GM12878 (cell line): ENCODE data around the gene ZNF415. TPM values are rescaled to one million over a fixed set of nuclear protein-coding genes. Genes with fewer than 3 reads are reported as not detected.
"Not testable (repeated sequence)": the region's sequence is repeated elsewhere in the genome, so short reads cannot be mapped to it uniquely, and the experiment has no call there.

ENCODE experiments used
- ATAC-seq: fragments of 200-7000 bp; cut with Tn5 transposase; 3 replicates; pipeline ENCODE4 v1.9.1; 2020; ENCODE audit warnings: mild to moderate bottlenecking, moderate library complexity
- BruUV-seq: library from RNA; stranded (reverse); fragments of 400-500 nt; replicated peaks from 2 replicates; lab custom pipeline; 2021; lab: Mats Ljungman, UMichigan
- CTCF ChIA-PET: fragments of 300-600 bp; sonication (Branson Sonifier 250); formaldehyde crosslinking; extraction: SDS; loops from one replicate; lab custom pipeline; 2021; ENCODE audit warnings: inconsistent platforms; lab: Yijun Ruan, JAX
- POLR2A ChIA-PET: fragments of 350-600 bp; formaldehyde crosslinking; extraction: SDS; loops from one replicate; lab custom pipeline; 2021; ENCODE audit warnings: inconsistent platforms; lab: Charles Lee
- RAD21 ChIA-PET: fragments of 300-600 bp; sonication (Branson Sonifier 250); formaldehyde crosslinking; loops from one replicate; lab custom pipeline; 2023; ENCODE audit warnings: antibody characterized with exemption; ENCODE audit not compliant: unreplicated experiment; lab: Charles Lee
- SMC1A ChIA-PET: fragments of 300-600 bp; sonication (Branson Sonifier 250); formaldehyde crosslinking; loops from one replicate; lab custom pipeline; 2023; ENCODE audit not compliant: unreplicated experiment, uncharacterized antibody; lab: Charles Lee
- DNase-seq: peaks from one replicate; pipeline ENCODE4 v3.0.0-alpha.2; 2011; ENCODE audit warnings: low read depth, low spot score
- FAIRE-seq: peaks from 3 replicates; lab custom pipeline; 2011; peaks lifted over from hg19 to GRCh38; lab: Jason Lieb, UNC
- H2AFZ ChIP-seq: 2 replicates; pipeline ENCODE4 v1.6.0; 2011; ENCODE audit warnings: low read depth, low read length, control low read depth; ENCODE audit not compliant: control insufficient read depth
- H3K27ac ChIP-seq: 2 replicates; pipeline ENCODE4 v1.5.1; 2011; ENCODE audit warnings: control low read depth; ENCODE audit not compliant: control insufficient read depth, insufficient read depth
- H3K27me3 ChIP-seq, 2 experiments: replicated peaks in 1 of 2; 2 replicates each; pipeline versions ENCODE4 v1.6.0 to v1.6.1; 2011; ENCODE audit warnings: low read length in 1 of 2; ENCODE audit not compliant: control insufficient read depth in 2 of 2, insufficient read depth in 2 of 2
- H3K36me3 ChIP-seq, 2 experiments: 2 replicates each; pipeline ENCODE4 v1.5.1; 2011; ENCODE audit warnings: low read length in 1 of 2; ENCODE audit not compliant: control insufficient read depth in 2 of 2, insufficient read depth in 2 of 2
- H3K4me1 ChIP-seq: 2 replicates; pipeline ENCODE4 v1.6.1; 2011; ENCODE audit warnings: mild to moderate bottlenecking, low read length, moderate library complexity, mixed read lengths; ENCODE audit not compliant: control insufficient read depth, insufficient read depth
- H3K4me2 ChIP-seq: 2 replicates; pipeline ENCODE4 v1.6.0; 2011; ENCODE audit warnings: control low read depth; ENCODE audit not compliant: control insufficient read depth, insufficient read depth
- H3K4me3 ChIP-seq: fragments of 200-600 bp; sonication (generic); 2 replicates; pipeline ENCODE4 v1.5.1; 2016
- H3K79me2 ChIP-seq: 2 replicates; pipeline ENCODE4 v1.6.0; 2011; ENCODE audit warnings: low read length; ENCODE audit not compliant: control insufficient read depth, insufficient read depth
- H3K9ac ChIP-seq: 2 replicates; pipeline ENCODE4 v1.8.0; 2011; ENCODE audit warnings: low read length, control low read depth, mixed read lengths; ENCODE audit not compliant: control insufficient read depth, insufficient read depth
- H3K9me3 ChIP-seq: replicated peaks from 3 replicates; pipeline ENCODE4 v1.5.1; 2011; ENCODE audit warnings: mild to moderate bottlenecking, low read length; ENCODE audit not compliant: control insufficient read depth, insufficient read depth
- H4K20me1 ChIP-seq: 2 replicates; pipeline ENCODE4 v1.6.0; 2011; ENCODE audit not compliant: control insufficient read depth, insufficient read depth
- CEBPB ChIP-seq, 2 experiments: fragments of 150-350 bp in 1 of 2; IDR thresholded peaks; 2 replicates each; pipeline ENCODE4 v1.6.1; 2012 to 2014; ENCODE audit warnings: low read depth in 2 of 2, low read length in 2 of 2, borderline replicate concordance in 1 of 2, inconsistent platforms in 1 of 2
- KAT2A ChIP-seq: conservative IDR thresholded peaks from 2 replicates; pipeline ENCODE4 v1.6.1; 2011; ENCODE audit warnings: low read depth, low read length; ENCODE audit not compliant: control insufficient read depth
- MTA3 ChIP-seq: IDR thresholded peaks from 2 replicates; pipeline ENCODE4 v1.6.1; 2012; ENCODE audit warnings: low read length, inconsistent platforms, borderline replicate concordance
- NFYA ChIP-seq: IDR thresholded peaks from 2 replicates; pipeline ENCODE4 v1.6.1; 2011; ENCODE audit warnings: low read depth, mild to moderate bottlenecking, low read length, improper control_type of control experiment, borderline replicate concordance
- RBBP5 ChIP-seq: fragments of 200-600 bp; sonication (generic); conservative IDR thresholded peaks from 2 replicates; pipeline ENCODE4 v1.6.1; 2016
- SP1 ChIP-seq: IDR thresholded peaks from one replicate; pipeline ENCODE4 v1.6.1; 2011; ENCODE audit warnings: low read depth, low read length
- WGBS: methylation state at CpG from one replicate; pipeline ENCODE4 v1.1.6; 2016; ENCODE audit warnings: low lambda C conversion rate; ENCODE audit not compliant: insufficient replicate concordance, insufficient coverage; ENCODE audit errors: missing lambda C conversion rate; 5-methylcytosine and 5-hydroxymethylcytosine counted together
- in situ Hi-C: fragments of 300-500 bp; cut with MboI; formaldehyde crosslinking; loops from 9 replicates; pipeline ENCODE4 v1.14.3; 2018; ENCODE audit warnings: mixed read lengths
- intact Hi-C: fragments of 100-400 bp; cut with micrococcal nuclease; formaldehyde crosslinking; loops from one replicate; pipeline ENCODE4 v1.14.2; 2022; ENCODE audit not compliant: unreplicated experiment
- polyA plus RNA-seq, 11 experiments: library from polyadenylated mRNA; depleted of rRNA in 4 of 11; unstranded in 6 of 11; stranded (reverse) in 5 of 11; fragments of >200 nt; fragmentation: Nextera tagmentation in 4 of 11; fragmentation: Illumina TruSeq in 1 of 11; extraction: Ambion mirVana in 4 of 11; extraction: Trizol in 1 of 11; gene quantifications; 1 replicate in 1 of 11; 2 replicates in 10 of 11; pipeline versions ENCODE4 v1.2.1 to v1.2.3, GENCODE V29; 2011 to 2016; ENCODE audit warnings: inconsistent platforms in 2 of 11, missing spikeins in 2 of 11, low read depth in 1 of 11
- total RNA-seq, 4 experiments: library from RNA; depleted of rRNA in 3 of 4; stranded (reverse); fragments of >200 nt in 3 of 4; fragmentation: Illumina TruSeq in 1 of 4; extraction: Trizol in 1 of 4; gene quantifications; 2 replicates each; pipeline versions ENCODE4 v1.2.1 to v1.2.3, GENCODE V29; 2013 to 2021
- TF ChIP-seq, protein P1 (sequence below): IDR thresholded peaks from 2 replicates; pipeline ENCODE4 v1.6.1; 2011; ENCODE audit warnings: borderline replicate concordance, low read depth, mild to moderate bottlenecking, moderate library complexity, mixed read lengths, low read length; ENCODE audit not compliant: insufficient read depth; ENCODE audit errors: extremely low read length

ZNF415 gene
- total and polyA plus RNA-seq, 10 of the 15 experiments (the other 5 are each of a cell fraction or from before 2014, with no cell fraction given) = 0.03 to 0.13 (median 0.05) TPM; not detected in 6

DNA sequence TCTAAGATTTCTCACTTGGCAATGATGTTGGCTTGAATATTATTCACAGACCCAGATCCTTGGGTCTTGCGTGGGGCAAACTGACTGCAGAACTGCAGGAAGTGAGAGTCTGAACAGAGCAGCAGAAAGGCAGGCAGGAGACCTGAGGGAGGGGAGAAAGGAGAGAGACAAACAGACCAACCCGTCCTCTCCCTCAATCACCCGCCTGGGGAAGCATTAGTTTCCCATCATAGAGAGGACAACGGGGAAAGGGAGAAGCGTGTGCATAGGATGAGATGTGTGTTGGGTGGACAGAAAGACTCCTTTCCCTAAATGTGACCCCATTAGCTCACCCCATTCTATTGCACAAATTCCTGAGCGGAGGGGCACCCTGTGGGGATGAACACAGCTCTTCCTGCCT, 36.1 kb downstream of the ZNF415 start:
- SMC1A ChIA-PET = interaction anchor here (0.6 kb wide), 1 partner anchor 498 kb away, joined by 4 read pairs; no protein-coding TSS in a partner anchor
- ATAC-seq, H2AFZ ChIP-seq, H3K4me3 ChIP-seq, intact Hi-C loops, RAD21 ChIA-PET, CTCF ChIA-PET, POLR2A ChIA-PET, H3K4me2 ChIP-seq, in situ Hi-C loops, H3K27ac ChIP-seq, H3K9ac ChIP-seq, FAIRE-seq, H4K20me1 ChIP-seq, H3K4me1 ChIP-seq, H3K27me3 ChIP-seq, DNase-seq, H3K9me3 ChIP-seq, BruUV-seq: not testable (repeated sequence)
- 70% methylated on average over 5 of the region's 6 CpGs for WGBS
- peaks cover 12% of the 10 kb centered on the region for H3K79me2 ChIP-seq
- peaks cover 0 to 10% of the 10 kb centered on the region in 2 experiments; a peak in 1 of 4 replicates for H3K36me3 ChIP-seq

DNA sequence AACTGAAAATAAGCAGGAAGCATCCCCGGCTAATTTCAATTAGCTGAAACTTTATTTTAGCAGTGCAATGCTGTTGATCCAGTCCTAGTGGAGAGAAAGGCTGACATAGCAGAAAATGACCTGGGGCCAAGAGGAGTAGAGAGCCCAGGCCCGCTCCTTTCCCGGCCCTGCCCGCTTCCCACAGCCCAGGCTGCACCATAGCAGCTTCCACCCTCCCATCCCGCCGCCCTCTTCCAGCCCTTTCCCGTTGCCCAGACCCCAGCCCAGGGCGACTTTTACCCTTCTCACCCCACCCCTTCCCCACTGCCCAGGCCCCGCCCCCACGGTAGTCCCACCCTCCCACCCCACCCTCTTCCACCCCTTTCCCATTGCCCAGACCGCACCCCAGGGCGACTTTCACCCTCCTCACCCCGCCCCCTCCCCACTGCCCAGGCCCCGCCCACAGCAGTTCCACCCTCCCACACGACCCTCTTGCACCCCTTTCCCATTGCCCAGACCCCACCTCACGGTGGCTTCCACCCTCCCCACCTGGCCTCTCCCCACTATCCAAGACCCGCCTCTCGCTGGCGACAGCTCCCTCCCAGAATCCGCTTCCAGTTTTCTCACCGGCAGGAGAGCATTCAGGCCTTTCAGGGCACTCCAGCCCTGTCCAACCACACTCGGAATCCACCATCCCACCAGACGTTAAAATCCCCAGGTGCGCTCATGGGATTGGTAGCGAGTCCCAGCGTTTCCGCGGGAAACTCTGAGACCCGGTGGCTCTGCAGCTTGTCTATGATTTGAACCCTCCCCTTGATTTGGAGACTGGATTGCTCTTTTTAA, 37.7 kb downstream of the ZNF415 start:
- Histone ChIP-seq H3K4me2 (no peak overlapping the region), H3K4me3 (no peak overlapping the region), H3K9me3 (peaks cover 7% of the 10 kb centered on the region; the same call in 2 of the 3 replicates), H4K20me1 (no peaks in the 10 kb centered on the region), H2AFZ (no peak overlapping the region), H3K79me2 (peaks cover 7% of the 10 kb centered on the region), H3K36me3 (peaks cover 3 to 21% of the 10 kb centered on the region in 2 experiments; a peak in 3 of 4 replicates), H3K27me3 (no peaks in the 10 kb centered on the region), H3K9ac (no peak overlapping the region), H3K4me1 (no peaks in the 10 kb centered on the region), H3K27ac (no peak overlapping the region)
- RAD21 ChIA-PET = no interaction called here
- WGBS = over 99% methylated on average over 15 of the region's 29 CpGs
- no peak for FAIRE-seq
- in situ Hi-C loops (no loop called here), intact Hi-C loops (no loop called here)
- POLR2A ChIA-PET = no interaction called here
- SMC1A ChIA-PET = no interaction called here
- CTCF ChIA-PET = no interaction called here
- BruUV-seq = no TSS peak
- ATAC-seq = no peak
- no peak for DNase-seq
- TF ChIP-seq, protein P1, sequence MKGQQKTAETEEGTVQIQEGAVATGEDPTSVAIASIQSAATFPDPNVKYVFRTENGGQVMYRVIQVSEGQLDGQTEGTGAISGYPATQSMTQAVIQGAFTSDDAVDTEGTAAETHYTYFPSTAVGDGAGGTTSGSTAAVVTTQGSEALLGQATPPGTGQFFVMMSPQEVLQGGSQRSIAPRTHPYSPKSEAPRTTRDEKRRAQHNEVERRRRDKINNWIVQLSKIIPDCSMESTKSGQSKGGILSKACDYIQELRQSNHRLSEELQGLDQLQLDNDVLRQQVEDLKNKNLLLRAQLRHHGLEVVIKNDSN = no peak
- TF ChIP-seq SP1 = no peak
- no peak for TF ChIP-seq RBBP5
- no peak for TF ChIP-seq MTA3
- no peak for TF ChIP-seq NFYA
- TF ChIP-seq KAT2A = no peak
- no peak for TF ChIP-seq CEBPB (IDR thresholded peaks at IDR 0.05; ENCODE audit: borderline replicate concordance in 1 of 2, low read depth in 2 of 2, low read length in 2 of 2)
